PC-9 (cell line): ENCODE data around the gene YTHDC2. TPM values are rescaled to one million over a fixed set of nuclear protein-coding genes. Genes with fewer than 3 reads are reported as not detected.

Experiments
- BruUV-seq: library from RNA; stranded (reverse); fragments of 400-500 nt; replicated peaks from 2 replicates; lab custom pipeline; 2021; lab: Mats Ljungman, UMichigan
- CTCF ChIA-PET: fragments of 300-600 bp; sonication (Branson Sonifier 250); formaldehyde crosslinking; loops from one replicate; lab custom pipeline; 2022; ENCODE audit warnings: antibody characterized with exemption; lab: Charles Lee
- POLR2A ChIA-PET: fragments of 300-600 bp; sonication (Branson Sonifier 250); formaldehyde crosslinking; loops from one replicate; lab custom pipeline; 2022; ENCODE audit warnings: antibody characterized with exemption; ENCODE audit not compliant: unreplicated experiment; lab: Charles Lee
- DNase-seq, 2 experiments: peaks; one replicate each; pipeline versions ENCODE4 v3.0.0 to v3.0.0-alpha.2; 2015 to 2022; ENCODE audit warnings: mixed read lengths in 1 of 2
- H2AFZ ChIP-seq: fragments of 200-600 bp; sonication (generic); 2 replicates; pipeline ENCODE4 v1.8.1; 2017; ENCODE audit warnings: antibody characterized with exemption
- H3F3A ChIP-seq: fragments of 200-600 bp; sonication (generic); 2 replicates; pipeline ENCODE4 v1.8.1; 2017; ENCODE audit warnings: antibody characterized with exemption, mild to moderate bottlenecking, low read depth; ENCODE audit not compliant: insufficient read depth
- H3K27ac ChIP-seq: fragments of 200-600 bp; sonication (generic); 2 replicates; pipeline ENCODE4 v1.6.1; 2016; ENCODE audit warnings: mixed run types
- H3K27me3 ChIP-seq: fragments of 200-600 bp; sonication (generic); 2 replicates; pipeline ENCODE4 v1.6.1; 2016; ENCODE audit warnings: low read depth, mixed run types; ENCODE audit not compliant: insufficient read depth
- H3K36me3 ChIP-seq: fragments of 200-600 bp; sonication (generic); 2 replicates; pipeline ENCODE4 v1.6.1; 2016; ENCODE audit warnings: low read depth, mixed run types
- H3K4me1 ChIP-seq: fragments of 200-600 bp; sonication (generic); replicated peaks from 2 replicates; pipeline ENCODE4 v1.6.1; 2016; ENCODE audit warnings: mixed run types; ENCODE audit not compliant: insufficient read depth
- H3K4me2 ChIP-seq: fragments of 200-600 bp; sonication (generic); 2 replicates; pipeline ENCODE4 v1.6.1; 2017; ENCODE audit warnings: mixed run types
- H3K4me3 ChIP-seq: fragments of 200-600 bp; sonication (generic); 2 replicates; pipeline ENCODE4 v1.6.1; 2016; ENCODE audit warnings: mixed run types
- H3K79me2 ChIP-seq: fragments of 200-600 bp; sonication (generic); 2 replicates; pipeline ENCODE4 v1.6.1; 2017; ENCODE audit warnings: low read depth, mixed run types
- H3K9me2 ChIP-seq: fragments of 200-600 bp; sonication (generic); 2 replicates; pipeline ENCODE4 v1.8.1; 2017; ENCODE audit warnings: mild to moderate bottlenecking; ENCODE audit not compliant: insufficient read depth
- H3K9me3 ChIP-seq: fragments of 200-600 bp; sonication (generic); 2 replicates; pipeline ENCODE4 v1.8.1; 2016; ENCODE audit warnings: low read depth; ENCODE audit not compliant: insufficient read depth
- H4K20me1 ChIP-seq: fragments of 200-600 bp; sonication (generic); 2 replicates; pipeline ENCODE4 v1.8.1; 2017; ENCODE audit not compliant: insufficient read depth
- CTCF ChIP-seq: fragments of 200-600 bp; sonication (generic); conservative IDR thresholded peaks from 2 replicates; pipeline ENCODE4 v1.6.1; 2017; ENCODE audit warnings: mixed run types, antibody characterized with exemption, mild to moderate bottlenecking, moderate library complexity
- EZH2 ChIP-seq: fragments of 200-600 bp; sonication (generic); IDR thresholded peaks from 2 replicates; pipeline ENCODE4 v1.8.0; 2017; ENCODE audit warnings: antibody characterized with exemption, low read depth
- intact Hi-C: fragments of 100-400 bp; cut with micrococcal nuclease; formaldehyde crosslinking; loops from one replicate; pipeline ENCODE4 v1.10.0; 2022; ENCODE audit not compliant: unreplicated experiment
- total RNA-seq: library from RNA; stranded (reverse); gene quantifications from 2 replicates; pipeline ENCODE4 v1.2.3, GENCODE V29; 2021

YTHDC2 gene
- total RNA-seq, 1 experiment from 2014 or later = 14.9 TPM

- CTCF ChIA-PET = no interaction called here
- H3K27ac ChIP-seq = no peak overlapping the region
- intact Hi-C loops = no loop called here
- BruUV-seq = no TSS peak
- TF ChIP-seq CTCF = no peak
- TF ChIP-seq EZH2 = no peak
- H3K4me1 ChIP-seq = no peaks in the 10 kb centered on the region
- no peak overlapping the region for H3K4me3 ChIP-seq
- H3K36me3 ChIP-seq = peaks cover 23% of the 10 kb centered on the region; the same call in 1 of the 2 replicates
- POLR2A ChIA-PET = no interaction called here
- no peak for DNase-seq
- H2AFZ ChIP-seq = no peak overlapping the region
- H3K4me2 ChIP-seq = no peak overlapping the region
- H3F3A ChIP-seq = no peaks in the 10 kb centered on the region
- no peaks in the 10 kb centered on the region for H3K9me2 ChIP-seq
- H4K20me1 ChIP-seq = no peaks in the 10 kb centered on the region
- H3K79me2 ChIP-seq = no peaks in the 10 kb centered on the region
- H3K9me3 ChIP-seq = no peaks in the 10 kb centered on the region
- H3K27me3 ChIP-seq = no peaks in the 10 kb centered on the region
These were observed 39.1 kb downstream of the YTHDC2 start for GRCh38 chr5:113552620-113553019.

- no peak overlapping the region for H2AFZ ChIP-seq
- no peaks in the 10 kb centered on the region for H3K4me1 ChIP-seq
- H4K20me1 ChIP-seq = no peaks in the 10 kb centered on the region
- no peak overlapping the region for H3K27ac ChIP-seq
- BruUV-seq = no TSS peak
- TF ChIP-seq CTCF = no peak
- TF ChIP-seq EZH2 = no peak
- no peaks in the 10 kb centered on the region; the same call in 1 of the 2 replicates for H3K9me2 ChIP-seq
- no peaks in the 10 kb centered on the region for H3F3A ChIP-seq
- intact Hi-C loops = no loop called here
- no peak overlapping the region for H3K4me2 ChIP-seq
- DNase-seq = no peak
- H3K4me3 ChIP-seq = no peak overlapping the region
- ChIA-PET CTCF (no interaction called here), POLR2A (interaction anchor here (0.5 kb wide), 1 partner anchor 168 kb away, joined by 9 read pairs; no protein-coding TSS in a partner anchor)
- no peaks in the 10 kb centered on the region for H3K79me2 ChIP-seq
- H3K27me3 ChIP-seq = no peaks in the 10 kb centered on the region
- H3K9me3 ChIP-seq = no peaks in the 10 kb centered on the region
- H3K36me3 ChIP-seq = 0 out of 2 replicates have a peak, but pooled peaks cover 9% of the 10 kb centered on the region
These were observed 49.4 kb downstream of the YTHDC2 start for GRCh38 chr5:113562828-113563400.

GRCh38 chr5:113569396-113569795 lies 55.9 kb downstream of the YTHDC2 start:
- CTCF ChIA-PET = no interaction called here
- intact Hi-C loops = no loop called here
- H3K79me2 ChIP-seq = no peaks in the 10 kb centered on the region
- no peaks in the 10 kb centered on the region; the same call in none of the 2 replicates for H3K9me2 ChIP-seq
- no peak overlapping the region for H3K27ac ChIP-seq
- H2AFZ ChIP-seq = no peak overlapping the region
- BruUV-seq = no TSS peak
- H3F3A ChIP-seq = no peaks in the 10 kb centered on the region
- no peak for TF ChIP-seq CTCF
- TF ChIP-seq EZH2 = no peak
- no peak overlapping the region for H3K4me3 ChIP-seq
- no peaks in the 10 kb centered on the region for H3K9me3 ChIP-seq
- H3K4me1 ChIP-seq = no peaks in the 10 kb centered on the region
- peaks cover 10% of the 10 kb centered on the region; the same call in 1 of the 2 replicates for H3K36me3 ChIP-seq
- no peaks in the 10 kb centered on the region for H4K20me1 ChIP-seq
- H3K4me2 ChIP-seq = no peak overlapping the region
- no peak for DNase-seq
- H3K27me3 ChIP-seq = no peaks in the 10 kb centered on the region
- POLR2A ChIA-PET = no interaction called here
